Liver (tissue), 9 donors: Measurements from ENCODE around the gene LRRC7. TPM values are rescaled to one million over a fixed set of nuclear protein-coding genes. Genes with fewer than 3 reads are reported as not detected.
"Not testable (repeated sequence)": the region's sequence is repeated elsewhere in the genome, so short reads cannot be mapped to it uniquely, and the experiment has no call there.

Source experiments
- DNase-seq: peaks from one replicate; pipeline ENCODE4 v3.0.0-alpha.2; 2017; ENCODE audit warnings: low spot score
- H3K27ac ChIP-seq, 2 donors: one replicate each; pipeline ENCODE4 v1.7.0; 2013; ENCODE audit warnings: inconsistent platforms in 2 of 2, low read length in 2 of 2, control low read depth in 1 of 2, low read depth in 1 of 2, mild to moderate bottlenecking in 1 of 2
- H3K27me3 ChIP-seq, 4 donors: one replicate each; pipeline versions ENCODE4 v1.6.1 to v1.7.0; 2013; ENCODE audit warnings: low read length in 3 of 4, inconsistent platforms in 1 of 4, mild to moderate bottlenecking in 1 of 4, moderate library complexity in 1 of 4; ENCODE audit not compliant: control insufficient read depth in 4 of 4, insufficient read depth in 4 of 4
- H3K36me3 ChIP-seq, 4 donors: one replicate each; pipeline versions ENCODE4 v1.6.1 to v1.7.0; 2013; ENCODE audit warnings: low read length in 3 of 4, mild to moderate bottlenecking in 3 of 4, low read depth in 1 of 4, moderate library complexity in 1 of 4; ENCODE audit not compliant: control insufficient read depth in 4 of 4, insufficient read depth in 3 of 4
- H3K4me1 ChIP-seq, 4 donors: one replicate each; pipeline versions ENCODE4 v1.6.1 to v1.7.0; 2013; ENCODE audit warnings: low read length in 3 of 4, mild to moderate bottlenecking in 3 of 4, moderate library complexity in 1 of 4; ENCODE audit not compliant: control insufficient read depth in 4 of 4, insufficient read depth in 4 of 4
- H3K4me3 ChIP-seq, 3 donors: one replicate each; pipeline versions ENCODE4 v1.6.1 to v1.7.0; 2013; ENCODE audit warnings: low read length in 3 of 3, control low read depth in 1 of 3, low read depth in 1 of 3, mild to moderate bottlenecking in 1 of 3
- H3K9ac ChIP-seq, 2 donors: one replicate each; pipeline ENCODE4 v1.7.0; 2013; ENCODE audit warnings: low read length in 2 of 2, mild to moderate bottlenecking in 2 of 2, moderate library complexity in 2 of 2, control low read depth in 1 of 2, low read depth in 1 of 2
- H3K9me3 ChIP-seq, 4 donors: one replicate each; pipeline versions ENCODE4 v1.6.1 to v1.7.0; 2013; ENCODE audit warnings: low read length in 3 of 4; ENCODE audit not compliant: control insufficient read depth in 4 of 4
- ATF3 ChIP-seq: IDR thresholded peaks from 2 replicates; pipeline ENCODE4 v1.6.1; 2016; ENCODE audit warnings: antibody characterized with exemption
- CTCF ChIP-seq: fragments of 150-350 bp; IDR thresholded peaks from 2 replicates; pipeline ENCODE4 v1.5.1; 2017; ENCODE audit warnings: improper control_type of control experiment, low read depth, low read length; ENCODE audit not compliant: missing input control
- EGR1 ChIP-seq, 2 donors: IDR thresholded peaks; 2 replicates each; pipeline ENCODE4 v1.6.1; 2016 to 2018; ENCODE audit warnings: antibody characterized with exemption in 2 of 2, low read depth in 2 of 2
- FOXA1 ChIP-seq: IDR thresholded peaks from 2 replicates; pipeline ENCODE4 v1.6.1; 2016; ENCODE audit warnings: antibody characterized with exemption
- FOXA2 ChIP-seq: IDR thresholded peaks from 2 replicates; pipeline ENCODE4 v1.6.1; 2016; ENCODE audit warnings: antibody characterized with exemption
- HNF4A ChIP-seq, 2 donors: conservative IDR thresholded peaks; 2 replicates each; pipeline ENCODE4 v1.6.1; 2016; ENCODE audit warnings: antibody characterized with exemption in 2 of 2, mild to moderate bottlenecking in 2 of 2
- HNF4G ChIP-seq: IDR thresholded peaks from 2 replicates; pipeline ENCODE4 v1.6.1; 2016; ENCODE audit warnings: antibody characterized with exemption
- JUND ChIP-seq, 2 donors: IDR thresholded peaks; 2 replicates each; pipeline ENCODE4 v1.6.1; 2016; ENCODE audit warnings: antibody characterized with exemption in 2 of 2
- MAX ChIP-seq: IDR thresholded peaks from 2 replicates; pipeline ENCODE4 v1.6.1; 2016; ENCODE audit warnings: antibody characterized with exemption
- NR2F2 ChIP-seq: IDR thresholded peaks from 2 replicates; pipeline ENCODE4 v1.6.1; 2016; ENCODE audit warnings: antibody characterized with exemption
- RAD21 ChIP-seq, 2 donors: IDR thresholded peaks; 2 replicates each; pipeline ENCODE4 v1.6.1; 2016; ENCODE audit warnings: antibody characterized with exemption in 2 of 2, mild to moderate bottlenecking in 2 of 2
- REST ChIP-seq: IDR thresholded peaks from 2 replicates; pipeline ENCODE4 v1.6.1; 2016; ENCODE audit warnings: antibody characterized with exemption, mild to moderate bottlenecking
- RXRA ChIP-seq, 2 donors: IDR thresholded peaks; 2 replicates each; pipeline ENCODE4 v1.6.1; 2017 to 2018; ENCODE audit warnings: antibody characterized with exemption in 2 of 2, mild to moderate bottlenecking in 1 of 2
- SP1 ChIP-seq: IDR thresholded peaks from 2 replicates; pipeline ENCODE4 v1.6.1; 2018; ENCODE audit warnings: antibody characterized with exemption, mild to moderate bottlenecking
- TAF1 ChIP-seq: conservative IDR thresholded peaks from 2 replicates; pipeline ENCODE4 v1.6.1; 2016; ENCODE audit warnings: antibody characterized with exemption, mild to moderate bottlenecking
- YY1 ChIP-seq: IDR thresholded peaks from 2 replicates; pipeline ENCODE4 v1.6.1; 2016; ENCODE audit warnings: antibody characterized with exemption, mild to moderate bottlenecking
- ZBTB33 ChIP-seq: IDR thresholded peaks from 2 replicates; pipeline ENCODE4 v1.6.1; 2016; ENCODE audit warnings: antibody characterized with exemption
- WGBS: extraction: QIAGEN DNeasy Blood & Tissue Kit; methylation state at CpG from one replicate; pipeline ENCODE4 v1.1.7; 2013; 5-methylcytosine and 5-hydroxymethylcytosine counted together
- polyA plus RNA-seq, 2 donors: library from polyadenylated mRNA; stranded (reverse) in 1 of 2; unstranded in 1 of 2; fragments of 200-250 nt in 1 of 2; fragments of >200 nt in 1 of 2; fragmentation: Nextera tagmentation in 1 of 2; extraction: Ambion mirVana in 1 of 2; gene quantifications; one replicate each; pipeline versions ENCODE4 v1.2.1 to v1.2.3, GENCODE V29; 2013 to 2015
- total RNA-seq, 2 donors: library from RNA; depleted of rRNA; stranded (reverse); fragments of >200 nt; gene quantifications; one replicate each; pipeline ENCODE4 v1.2.3, GENCODE V29; 2014
- donor health status: healthy.
- donor health status: healthy.
- donor health status: healthy.
- donor health status: healthy.
- donor health status: healthy.

LRRC7 gene
- total and polyA plus RNA-seq, 4 donors: 0.08 to 1.1 (median 0.67) TPM

- no peak for DNase-seq
- TF ChIP-seq HNF4G: no peak
- peak in 1 of 2 donors; percentile 33 for TF ChIP-seq RXRA (IDR thresholded peaks at IDR 0.05)
- no peak for TF ChIP-seq MAX
- Histone ChIP-seq H3K36me3 (no peaks in the 10 kb centered on the region), H3K27me3 (no peaks in the 10 kb centered on the region), H3K9ac (no peak overlapping the region), H3K27ac (no peak overlapping the region), H3K9me3 (no peaks in the 10 kb centered on the region), H3K4me3 (no peak overlapping the region), H3K4me1 (no peaks in the 10 kb centered on the region)
- WGBS: 78% methylated on average over 4 of the region's 4 CpGs
These were observed 143.6 kb downstream of the LRRC7 start for GRCh38 chr1:69711190-69711930.

- H3K9me3 ChIP-seq, H3K4me3 ChIP-seq, H3K4me1 ChIP-seq, H3K27ac ChIP-seq, H3K36me3 ChIP-seq, H3K9ac ChIP-seq, H3K27me3 ChIP-seq, DNase-seq: not testable (repeated sequence)
These were observed 150.1 kb downstream of the LRRC7 start for GRCh38 chr1:69717834-69718233.

- no peaks in the 10 kb centered on the region for H3K4me1 ChIP-seq
- no peak for DNase-seq
- no peak overlapping the region for H3K4me3 ChIP-seq
- no peak overlapping the region for H3K9ac ChIP-seq
- no peaks in the 10 kb centered on the region for H3K36me3 ChIP-seq
- 26% methylated on average over 1 of the region's 1 CpG for WGBS
- TF ChIP-seq ATF3 (no peak), EGR1 (IDR thresholded peaks at IDR 0.05; ENCODE audit: low read depth in 2 of 2) (no peak), ZBTB33 (no peak), FOXA1 (no peak), YY1 (no peak), FOXA2 (no peak), REST (no peak), HNF4A (conservative IDR thresholded peaks at IDR 0.05) (no peak), RXRA (IDR thresholded peaks at IDR 0.05) (no peak), NR2F2 (no peak), RAD21 (IDR thresholded peaks at IDR 0.05) (no peak), HNF4G (no peak), SP1 (no peak), CTCF (no peak), JUND (IDR thresholded peaks at IDR 0.05) (no peak), TAF1 (no peak)
- H3K27me3 ChIP-seq: no peaks in the 10 kb centered on the region
- H3K27ac ChIP-seq: no peak overlapping the region
- H3K9me3 ChIP-seq: no peaks in the 10 kb centered on the region
These were observed 160.5 kb downstream of the LRRC7 start for GRCh38 chr1:69728206-69728605.
